ENCODE results near the gene ADAMTSL2.
"Not testable (repeated sequence)": the region's sequence is repeated elsewhere in the genome, so short reads cannot be mapped to it uniquely, and the experiment has no call there.

Gene ADAMTSL2

DNA sequence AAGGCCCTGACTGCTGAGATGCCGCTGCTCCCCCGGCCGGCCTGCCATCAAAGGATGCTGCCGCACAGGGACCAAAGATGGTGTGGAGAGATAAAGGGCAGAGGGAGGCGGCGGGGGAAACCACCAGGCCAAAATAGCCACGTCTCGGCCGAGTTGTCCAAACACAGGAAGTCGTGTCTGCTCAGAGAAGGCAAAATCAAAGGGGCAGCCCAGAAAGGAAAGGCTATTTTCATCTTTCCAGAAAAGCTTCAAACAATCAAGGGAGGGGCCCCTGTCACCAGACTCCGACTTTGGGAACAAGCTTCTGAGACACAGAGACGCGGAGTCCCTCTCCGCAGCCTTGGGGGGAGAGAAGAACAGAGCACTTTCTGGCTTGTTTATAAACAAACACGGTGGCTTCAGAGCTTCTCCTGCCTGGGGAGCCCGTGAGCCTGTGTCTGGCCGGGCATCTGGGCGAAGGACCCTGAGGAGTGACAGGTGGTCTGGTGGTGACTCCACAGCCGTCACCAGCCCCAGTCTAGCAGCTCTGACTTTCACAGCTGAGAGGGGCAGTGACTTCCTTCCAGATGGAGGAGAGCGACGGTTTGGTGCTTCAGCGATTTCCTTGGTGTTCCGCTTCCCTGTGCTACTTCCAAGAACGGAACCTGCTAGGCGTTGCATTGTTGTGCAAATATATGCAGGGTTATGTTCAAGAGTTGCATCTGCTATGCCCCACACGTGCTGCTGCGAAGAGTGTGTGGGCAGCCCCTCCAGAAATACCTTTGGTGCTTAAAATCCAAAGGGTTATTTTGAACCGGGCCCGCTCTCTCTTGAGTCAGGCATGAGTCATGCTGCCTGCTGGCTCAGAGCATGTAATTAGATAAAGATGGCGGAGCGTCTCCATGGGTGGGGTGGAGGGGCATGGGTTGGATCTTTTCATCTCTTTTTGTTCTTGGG lies 24.0 kb downstream of the ADAMTSL2 start:
- peak; percentile 59 for DNase-seq (ENCODE audit: low spot score)

- no peak for DNase-seq (ENCODE audit: low spot score)
Measured at GRCh38 chr9:133560311-133560710, 25.8 kb downstream of the ADAMTSL2 start.

GRCh38 chr9:133560944-133561343 lies 26.4 kb downstream of the ADAMTSL2 start:
- DNase-seq (ENCODE audit: low spot score), result no peak

- no peak for DNase-seq (ENCODE audit: low spot score)
Measured at GRCh38 chr9:133561976-133562554, 27.6 kb downstream of the ADAMTSL2 start.

- DNase-seq (ENCODE audit: low spot score), result no peak
Measured at GRCh38 chr9:133562611-133563290, 28.2 kb downstream of the ADAMTSL2 start.

DNA sequence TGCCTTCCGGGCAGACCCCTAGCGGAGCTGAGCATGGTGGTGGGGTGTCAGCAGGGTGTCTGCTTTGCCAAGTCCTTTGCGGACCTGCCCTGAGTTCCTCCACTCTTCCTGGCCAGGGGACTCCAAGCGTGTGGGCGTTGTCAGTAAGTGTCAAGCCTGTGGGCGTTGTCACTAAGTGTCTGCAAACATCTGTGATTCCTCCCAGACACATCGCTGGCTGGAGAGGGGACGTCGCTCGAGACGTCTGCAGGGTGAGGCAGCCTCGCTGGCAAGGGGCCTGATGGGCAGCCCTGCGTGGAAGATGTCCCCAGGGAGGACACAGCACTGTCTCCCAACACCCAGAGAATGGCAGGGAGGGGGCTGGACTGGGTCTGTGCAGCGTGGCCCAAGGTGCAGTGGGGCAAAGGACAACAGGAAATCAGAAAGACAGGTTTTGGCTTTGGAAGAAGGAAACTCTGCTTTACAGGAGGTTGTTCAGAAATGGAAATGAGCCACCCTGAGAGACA lies 28.8 kb downstream of the ADAMTSL2 start:
- no peak for DNase-seq (ENCODE audit: low spot score)

DNA sequence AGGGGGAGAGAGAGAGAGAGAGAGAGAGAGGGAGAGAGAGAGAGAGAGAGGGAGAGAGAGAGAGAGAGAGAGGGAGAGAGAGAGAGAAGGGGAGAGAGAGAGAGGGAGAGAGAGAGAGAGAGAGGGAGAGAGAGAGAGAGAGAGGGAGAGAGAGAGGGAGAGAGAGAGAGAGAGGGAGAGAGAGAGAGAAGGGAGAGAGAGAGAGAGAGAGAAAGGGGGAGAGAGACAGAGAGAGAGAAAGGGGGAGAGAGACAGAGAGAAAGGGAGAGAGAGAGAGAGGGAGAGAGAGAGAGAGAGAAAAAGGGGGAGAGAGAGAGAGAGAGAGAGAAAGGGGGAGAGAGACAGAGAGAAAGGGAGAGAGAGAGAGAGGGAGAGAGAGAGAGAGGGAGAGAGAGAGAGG lies 29.3 kb downstream of the ADAMTSL2 start:
- not testable (repeated sequence) for DNase-seq (ENCODE audit: low spot score)

DNA sequence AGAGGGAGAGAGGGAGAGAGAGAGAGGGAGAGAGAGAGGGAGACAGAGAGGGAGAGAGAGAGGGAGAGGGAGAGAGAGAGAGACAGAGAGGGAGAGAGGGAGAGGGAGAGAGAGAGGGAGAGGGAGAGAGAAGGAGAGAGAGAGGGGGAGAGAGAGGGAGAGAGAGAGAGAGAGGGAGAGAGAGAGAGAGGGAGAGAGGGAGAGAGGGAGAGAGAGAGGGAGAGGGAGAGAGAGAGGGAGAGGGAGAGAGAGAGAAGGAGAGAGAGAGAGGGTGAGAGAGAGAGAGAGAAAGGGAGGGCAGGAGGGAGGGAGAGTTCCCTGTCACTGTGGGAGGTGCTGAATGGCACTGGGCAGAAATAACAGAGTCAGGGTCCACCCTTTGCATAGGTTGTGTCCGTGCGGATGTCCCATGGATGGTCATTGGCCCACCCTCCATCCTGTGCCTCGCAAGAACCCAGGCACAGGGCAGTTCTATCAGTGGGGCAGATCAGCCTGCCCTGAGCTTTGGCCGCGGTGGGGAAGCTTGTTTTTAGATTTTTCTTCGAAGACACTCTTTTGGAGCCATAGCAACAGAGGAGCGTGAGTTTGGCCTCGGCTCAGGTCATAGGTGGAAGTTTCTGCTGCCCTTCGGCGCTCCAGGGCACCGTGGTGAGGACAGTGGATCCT lies 30.1 kb downstream of the ADAMTSL2 start:
- DNase-seq (ENCODE audit: low spot score), result no peak

DNA sequence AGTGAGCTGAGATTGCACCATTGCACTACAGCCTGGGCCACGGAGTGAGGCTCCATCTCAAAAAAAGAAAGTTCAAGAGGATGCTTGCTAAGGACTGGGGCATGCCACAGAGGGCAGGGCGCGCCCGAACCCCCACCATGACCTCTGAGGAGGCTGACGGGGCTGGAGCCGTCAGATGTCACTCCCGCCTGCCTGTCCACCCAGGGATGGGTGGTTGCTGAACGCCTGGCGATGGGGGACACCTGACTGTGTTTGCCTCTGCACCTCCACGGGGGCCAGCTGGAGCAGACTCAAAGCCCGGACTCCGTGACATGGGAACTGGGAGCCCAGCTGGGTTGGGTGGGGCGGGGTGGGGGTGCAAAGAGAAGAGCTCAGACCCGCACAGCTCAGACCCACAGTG lies 31.9 kb downstream of the ADAMTSL2 start:
- no peak for DNase-seq (ENCODE audit: low spot score)

DNA sequence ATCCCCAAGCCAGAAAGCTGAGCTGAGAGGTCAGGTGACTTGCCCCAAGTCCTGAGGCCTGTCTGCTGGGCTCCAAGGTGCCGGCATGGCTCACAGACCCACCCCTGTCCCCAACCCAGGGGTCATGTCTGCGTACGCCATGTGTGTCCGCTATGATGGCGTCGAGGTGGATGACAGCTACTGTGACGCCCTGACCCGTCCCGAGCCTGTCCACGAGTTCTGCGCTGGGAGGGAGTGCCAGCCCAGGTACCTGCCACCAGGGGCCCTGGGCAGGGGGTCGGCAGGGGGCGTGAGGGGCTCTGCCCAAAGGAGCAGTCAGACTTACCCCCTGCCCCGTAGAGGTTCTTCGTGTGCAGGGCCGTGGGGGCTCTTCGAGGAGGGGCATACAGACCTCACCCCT lies 32.3 kb downstream of the ADAMTSL2 start:
- no peak for DNase-seq (ENCODE audit: low spot score)

DNA sequence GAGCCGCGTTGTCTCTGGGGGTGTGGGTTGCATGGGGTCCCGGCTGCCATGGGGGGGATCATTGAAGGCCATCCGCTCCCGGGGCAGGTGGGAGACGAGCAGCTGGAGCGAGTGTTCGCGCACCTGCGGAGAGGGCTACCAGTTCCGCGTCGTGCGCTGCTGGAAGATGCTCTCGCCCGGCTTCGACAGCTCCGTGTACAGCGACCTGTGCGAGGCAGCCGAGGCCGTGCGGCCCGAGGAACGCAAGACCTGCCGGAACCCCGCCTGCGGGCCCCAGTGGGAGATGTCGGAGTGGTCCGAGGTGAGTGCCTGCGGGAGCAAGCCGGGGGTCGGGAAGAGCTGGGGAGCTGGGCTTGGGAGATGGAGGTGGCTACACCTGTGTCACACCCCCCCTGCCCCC lies 33.7 kb downstream of the ADAMTSL2 start:
- no peak for DNase-seq (ENCODE audit: low spot score)

DNA sequence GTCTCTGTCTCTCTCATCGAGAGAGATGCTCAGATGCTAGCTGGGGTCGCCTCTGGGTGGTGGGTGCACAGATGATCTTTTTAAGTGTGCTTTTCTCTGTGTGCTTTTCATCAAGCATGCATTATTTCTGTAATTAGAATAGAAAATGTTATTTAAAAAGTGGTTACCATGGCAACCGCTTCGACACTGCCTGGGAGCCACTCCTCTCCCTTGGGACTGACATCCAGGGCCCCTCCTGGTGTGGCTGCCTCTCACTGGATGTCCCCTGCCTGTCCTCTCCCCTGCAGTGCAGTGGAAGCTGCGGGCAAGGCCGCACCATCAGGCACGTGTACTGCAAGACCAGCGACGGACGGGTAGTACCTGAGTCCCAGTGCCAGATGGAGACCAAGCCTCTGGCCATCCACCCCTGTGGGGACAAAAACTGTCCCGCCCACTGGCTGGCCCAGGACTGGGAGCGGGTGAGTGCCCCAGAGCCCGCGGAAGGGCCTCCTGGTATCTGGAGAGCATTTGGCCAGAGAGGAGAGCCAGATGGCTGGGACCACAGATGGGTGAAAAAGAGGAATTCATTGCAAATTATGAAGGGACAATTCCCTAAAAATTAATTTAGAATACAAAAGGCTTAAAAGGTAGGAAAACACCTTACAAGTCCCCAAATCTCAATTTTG lies 34.7 kb downstream of the ADAMTSL2 start:
- no peak for DNase-seq (ENCODE audit: low spot score)

- DNase-seq (ENCODE audit: low spot score), result no peak
Measured at GRCh38 chr9:133569891-133570690, 35.6 kb downstream of the ADAMTSL2 start.

DNA sequence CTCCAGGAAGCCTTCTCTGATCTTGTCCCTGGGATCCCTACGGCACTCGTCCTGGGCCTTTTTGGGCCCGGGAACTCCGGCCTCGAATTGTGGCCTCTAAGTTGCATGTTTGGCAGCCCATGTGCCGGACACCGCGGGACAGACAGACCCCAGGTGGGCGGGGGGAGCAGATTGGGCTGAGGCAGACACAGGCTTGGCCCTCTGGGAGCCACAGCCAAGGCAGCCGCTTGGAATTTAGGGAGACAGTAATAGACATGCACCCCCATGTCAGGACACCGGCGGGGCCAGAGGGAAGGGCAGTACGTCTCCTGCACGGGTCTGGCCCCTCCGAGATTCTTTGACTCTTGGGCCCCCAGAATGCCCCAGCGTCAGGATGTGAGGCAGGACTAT lies 36.2 kb downstream of the ADAMTSL2 start:
- no peak for DNase-seq (ENCODE audit: low spot score)

- DNase-seq (ENCODE audit: low spot score), result no peak
Measured at GRCh38 chr9:133571391-133571890, 36.9 kb downstream of the ADAMTSL2 start.

DNA sequence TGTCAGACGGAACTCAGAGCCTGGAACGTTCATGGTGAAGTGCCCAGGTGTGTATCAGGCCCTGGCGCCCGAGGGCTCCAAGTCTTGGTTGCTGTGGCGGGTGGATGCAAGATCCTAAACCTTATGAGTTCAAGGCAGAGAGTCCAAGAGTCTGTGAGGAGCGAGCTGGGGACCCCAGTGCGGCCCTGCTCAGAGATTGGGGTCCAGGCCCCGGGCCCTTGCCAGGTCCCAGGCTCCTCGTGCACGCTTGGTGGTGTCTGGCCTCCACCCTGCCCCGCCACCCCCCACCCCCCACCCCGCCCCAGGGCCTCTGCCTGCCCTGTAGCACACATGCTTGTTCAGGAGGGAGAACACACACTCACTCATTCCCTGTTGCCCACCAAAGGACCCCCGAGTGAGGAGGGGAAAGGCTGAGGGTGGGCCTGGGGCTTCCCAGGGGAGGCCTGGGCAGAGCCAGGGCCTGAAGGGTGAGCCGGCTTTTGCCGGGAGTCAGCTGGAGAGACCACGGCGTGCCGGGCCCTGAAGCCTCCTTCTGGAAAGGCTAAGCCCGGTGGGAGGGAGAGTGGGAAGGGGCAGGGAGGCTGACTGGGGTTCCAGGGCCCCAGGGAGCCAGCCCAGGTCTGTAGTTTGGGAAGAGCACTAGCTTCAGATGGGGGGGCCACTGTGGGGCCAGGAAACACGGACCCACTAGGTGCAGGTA lies 37.5 kb downstream of the ADAMTSL2 start:
- DNase-seq (ENCODE audit: low spot score), result no peak

DNA sequence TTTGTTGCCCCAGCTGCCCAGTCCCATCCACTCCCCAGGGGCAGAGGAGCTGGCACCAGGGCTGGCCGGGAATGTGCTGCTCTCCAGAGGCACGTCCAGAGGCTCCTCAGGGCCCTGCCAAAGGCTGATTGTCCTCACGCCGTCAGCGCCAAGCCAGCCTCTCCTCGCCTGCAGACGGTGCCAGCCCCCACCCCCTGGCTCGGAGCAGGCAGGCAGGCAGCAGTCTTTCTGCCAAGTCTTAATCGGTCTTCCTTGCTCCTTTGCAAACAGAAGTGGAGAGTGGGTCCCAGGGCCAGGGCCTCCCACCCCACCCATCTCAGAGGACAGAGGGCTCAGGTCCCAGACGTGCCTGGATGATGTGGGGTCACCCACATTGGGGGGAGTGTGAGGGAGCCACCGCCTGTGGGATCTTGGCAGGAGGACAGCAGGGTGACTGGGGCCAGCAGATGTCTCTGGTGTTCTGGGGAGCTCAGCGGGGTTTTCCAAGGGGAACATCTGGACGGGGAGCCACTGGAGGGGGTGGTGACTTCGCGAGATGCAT lies 38.4 kb downstream of the ADAMTSL2 start:
- peak; percentile 91 for DNase-seq (ENCODE audit: low spot score)

DNA sequence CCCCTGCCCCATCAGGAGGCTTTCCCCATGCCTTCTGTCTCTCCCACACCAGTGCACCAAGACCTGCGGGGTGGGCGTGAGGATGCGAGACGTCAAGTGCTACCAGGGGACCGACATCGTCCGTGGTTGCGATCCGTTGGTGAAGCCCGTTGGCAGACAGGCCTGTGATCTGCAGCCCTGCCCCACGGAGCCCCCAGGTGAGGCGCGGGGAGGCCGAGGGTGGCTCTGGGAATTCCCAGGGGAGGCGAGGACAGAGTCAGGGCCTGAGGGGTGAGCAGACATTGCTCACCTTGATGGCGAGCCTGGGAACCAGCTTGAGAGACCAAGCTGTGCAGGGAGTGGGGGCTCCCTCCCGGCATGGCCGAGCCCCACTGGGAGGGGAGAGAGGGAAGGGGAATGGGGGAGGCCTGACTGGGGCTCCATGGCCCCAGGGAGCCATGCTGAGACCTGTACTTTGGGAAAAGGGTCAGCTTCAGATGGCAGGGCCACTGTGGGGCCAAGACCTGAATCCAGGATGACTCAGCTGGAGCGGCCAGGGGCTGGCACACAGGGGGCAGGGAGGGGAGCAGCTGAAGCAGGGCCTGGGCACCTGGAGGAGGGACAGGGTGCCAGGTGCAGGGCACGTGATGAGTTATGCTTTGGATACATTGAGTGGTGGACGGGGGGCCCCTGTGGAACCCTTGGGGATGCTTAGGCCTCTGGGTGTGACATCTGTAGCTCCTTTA lies 39.4 kb downstream of the ADAMTSL2 start:
- no peak for DNase-seq (ENCODE audit: low spot score)

- DNase-seq (ENCODE audit: low spot score), result no peak
Measured at GRCh38 chr9:133574771-133575170, 40.3 kb downstream of the ADAMTSL2 start.

Measured in globus pallidus (tissue), 1 donor.